ENCODE measurements around the gene KCNQ4. TPM values are rescaled to one million over a fixed set of nuclear protein-coding genes. Genes with fewer than 3 reads are reported as not detected.

Gene KCNQ4
- total RNA-seq, 1 experiment from 2014 or later: 0.12 TPM

DNA sequence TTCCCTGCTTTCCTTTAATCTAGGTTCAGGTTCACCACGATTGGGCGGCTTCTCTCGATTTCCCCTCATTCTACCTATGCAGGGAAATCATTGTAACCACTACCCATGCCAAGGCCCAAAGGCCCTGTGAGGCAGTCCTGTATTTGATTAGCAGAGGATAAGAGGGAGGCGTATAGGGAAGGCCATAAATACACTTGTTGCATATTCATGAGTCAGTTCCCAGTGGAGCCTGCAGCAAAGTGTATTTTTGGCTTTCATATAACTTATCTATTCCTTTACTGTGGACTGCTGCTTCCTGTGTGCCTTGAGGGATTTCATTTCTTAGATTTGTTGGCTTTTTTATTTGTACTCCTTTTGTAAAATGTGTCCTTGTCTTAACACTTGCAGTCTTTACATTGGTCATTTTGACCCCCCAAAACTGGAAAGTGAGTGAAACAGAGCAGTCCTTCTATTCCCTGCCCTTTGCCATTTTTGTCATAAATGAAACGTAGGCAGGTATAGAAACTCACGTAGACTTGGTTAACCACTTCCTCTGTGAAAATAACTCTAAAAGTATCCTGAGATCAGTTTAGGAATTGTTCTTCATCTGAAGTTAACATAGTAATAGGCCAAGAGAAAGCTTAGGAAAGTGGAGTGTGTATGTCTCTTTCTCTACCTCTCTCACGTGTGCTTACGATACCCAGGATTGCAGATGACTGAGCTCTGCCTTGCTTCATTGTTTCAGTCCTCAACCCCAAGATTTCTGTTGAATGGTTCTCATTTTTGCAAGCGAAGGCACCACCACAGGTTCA is 19.6 kb upstream of the KCNQ4 start:
- no peak overlapping the region for H3K27ac ChIP-seq
- H3K27me3 ChIP-seq: no peaks in the 10 kb centered on the region
- no peak for DNase-seq
- peaks cover 45% of the 10 kb centered on the region for H3K36me3 ChIP-seq
- H3K9me3 ChIP-seq (replicated peaks): no peaks in the 10 kb centered on the region
- H3K4me1 ChIP-seq: no peaks in the 10 kb centered on the region
- no peak overlapping the region for H3K4me3 ChIP-seq

DNA sequence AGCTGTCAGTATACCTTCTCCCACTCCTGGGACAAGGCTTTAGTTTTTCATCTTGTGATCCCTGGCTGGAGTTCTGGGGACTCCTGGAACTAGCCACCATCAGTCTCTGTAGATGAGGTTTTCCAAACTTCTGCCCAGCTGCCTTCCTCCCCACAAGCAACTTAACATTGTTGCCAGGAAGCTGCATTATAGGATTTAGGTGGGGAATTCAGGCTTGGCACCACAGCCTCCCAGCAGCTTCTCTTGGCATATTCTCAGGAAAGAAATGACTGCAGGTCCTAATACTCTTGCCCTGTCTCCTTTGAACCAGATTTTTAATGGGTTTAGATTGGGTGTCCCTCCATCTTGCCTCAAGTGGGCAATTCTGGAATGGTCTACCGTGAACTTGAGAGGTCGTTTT is 18.6 kb upstream of the KCNQ4 start:
- DNase-seq: no peak
- Histone ChIP-seq H3K36me3 (peaks cover 45% of the 10 kb centered on the region), H3K4me3 (no peak overlapping the region), H3K27me3 (no peaks in the 10 kb centered on the region), H3K27ac (no peak overlapping the region), H3K4me1 (no peaks in the 10 kb centered on the region), H3K9me3 (replicated peaks) (no peaks in the 10 kb centered on the region)

DNA sequence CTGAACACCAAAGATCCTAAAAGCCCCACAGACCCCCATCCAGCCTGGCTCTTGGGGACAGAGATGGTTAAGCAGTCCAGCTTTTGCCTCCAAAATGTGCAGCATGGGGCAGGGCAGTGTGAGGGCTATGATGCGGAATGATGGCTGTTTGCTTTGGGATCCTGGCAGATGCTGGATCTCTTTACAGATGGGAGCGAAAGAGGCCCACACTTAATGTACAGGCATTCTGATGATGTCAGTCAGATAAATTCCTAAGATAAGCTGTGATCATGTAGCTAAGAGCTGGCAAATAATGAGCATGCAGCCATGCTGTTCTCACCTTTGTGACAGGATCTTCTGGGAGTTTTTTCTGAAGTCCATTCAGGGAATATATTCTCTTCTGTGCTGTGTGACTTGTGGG is 17.6 kb upstream of the KCNQ4 start:
- Histone ChIP-seq H3K27me3 (no peaks in the 10 kb centered on the region), H3K4me3 (no peak overlapping the region), H3K36me3 (peaks cover 50% of the 10 kb centered on the region), H3K27ac (no peak overlapping the region), H3K9me3 (replicated peaks) (no peaks in the 10 kb centered on the region), H3K4me1 (no peaks in the 10 kb centered on the region)
- DNase-seq: no peak

DNA sequence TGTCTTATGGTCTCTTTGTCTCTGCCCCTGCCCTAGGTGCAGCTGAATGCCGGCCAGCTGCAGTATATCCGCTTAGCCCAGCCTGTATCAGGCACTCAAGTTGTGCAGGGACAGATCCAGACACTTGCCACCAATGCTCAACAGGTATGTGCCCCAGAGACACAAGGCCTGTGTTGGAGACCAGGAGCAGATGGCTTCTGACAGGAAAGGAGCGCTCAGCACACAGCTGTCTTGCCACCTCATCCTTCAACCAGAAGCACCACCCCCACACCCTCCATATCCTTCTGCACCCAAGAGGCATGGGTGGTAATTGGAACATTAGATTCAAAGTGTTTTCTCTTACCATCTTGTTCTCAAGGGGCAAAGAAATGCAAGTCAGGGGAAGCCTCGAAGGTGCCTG is 17.0 kb upstream of the KCNQ4 start:
- Histone ChIP-seq H3K27me3 (no peaks in the 10 kb centered on the region), H3K36me3 (peaks cover 46% of the 10 kb centered on the region)

DNA sequence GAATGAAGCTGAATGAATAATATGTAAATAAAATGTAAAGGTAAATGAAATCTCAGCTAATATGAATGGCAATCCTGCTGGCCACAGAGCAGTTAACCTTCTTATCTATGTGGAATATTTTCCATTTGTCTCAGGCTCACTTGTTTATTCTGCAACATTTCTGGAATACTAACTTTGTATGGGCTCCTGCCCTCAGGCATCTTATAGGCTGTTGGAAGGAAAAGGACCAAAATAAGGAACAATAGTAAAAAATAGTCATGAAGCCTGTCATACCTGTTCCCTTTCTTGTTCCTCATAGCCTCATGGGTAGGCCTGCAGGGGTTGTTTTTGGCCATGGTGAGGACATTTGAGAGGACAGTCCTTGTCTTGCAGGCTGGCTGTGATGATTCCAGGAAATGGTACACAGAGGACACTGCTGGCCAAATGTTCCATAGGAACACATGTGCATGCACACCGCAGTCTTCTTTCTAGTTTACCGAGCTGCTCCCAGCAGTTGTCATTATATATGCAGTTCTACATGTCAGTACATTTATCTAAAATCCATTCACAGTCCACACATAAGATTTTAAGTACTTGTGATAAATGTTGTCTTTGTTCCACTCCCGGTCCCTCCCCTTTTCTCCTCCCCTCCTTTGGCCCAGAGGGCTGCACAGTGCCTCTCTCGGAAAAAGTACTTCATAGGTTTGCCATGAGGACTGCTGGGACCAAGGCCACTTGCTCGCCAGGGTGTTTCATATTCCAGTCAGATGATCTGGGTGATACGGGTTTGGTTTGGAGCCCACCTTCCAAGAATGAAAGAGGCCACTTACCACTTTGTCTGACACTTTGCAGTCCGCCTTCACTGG is 15.2 kb upstream of the KCNQ4 start:
- H3K4me1 ChIP-seq: no peaks in the 10 kb centered on the region
- H3K9me3 ChIP-seq (replicated peaks): no peaks in the 10 kb centered on the region
- peaks cover 40% of the 10 kb centered on the region for H3K36me3 ChIP-seq
- no peak overlapping the region for H3K4me3 ChIP-seq
- DNase-seq: no peak
- no peaks in the 10 kb centered on the region for H3K27me3 ChIP-seq
- no peak overlapping the region for H3K27ac ChIP-seq

More for the DNA sequence above, 17.0 kb upstream of the KCNQ4 start:
- Histone ChIP-seq H3K4me3 (no peak overlapping the region), H3K27ac (no peak overlapping the region), H3K9me3 (replicated peaks) (no peaks in the 10 kb centered on the region), H3K4me1 (no peaks in the 10 kb centered on the region)
- DNase-seq: no peak

DNA sequence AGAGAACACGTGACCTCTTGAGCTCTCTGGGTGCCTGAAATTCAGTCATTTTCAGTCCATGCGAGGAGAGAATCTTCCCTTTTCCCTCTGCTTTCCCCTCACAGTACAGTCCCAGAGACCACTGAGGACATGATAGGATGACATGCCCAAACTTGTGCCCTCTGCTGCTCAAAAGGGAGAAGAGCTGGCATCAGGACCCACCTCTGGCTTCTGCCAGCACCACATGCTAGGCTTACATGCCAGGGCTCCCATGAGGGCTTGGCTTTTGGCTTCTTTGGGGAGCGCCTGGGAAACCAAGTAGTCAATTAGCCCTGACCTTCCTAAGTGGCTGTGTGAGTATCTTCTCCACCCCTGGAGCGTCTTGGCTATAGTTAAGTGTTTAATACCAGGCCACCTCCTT is 13.8 kb upstream of the KCNQ4 start:
- Histone ChIP-seq H3K27me3 (no peaks in the 10 kb centered on the region), H3K27ac (no peak overlapping the region), H3K4me3 (no peak overlapping the region), H3K9me3 (replicated peaks) (no peaks in the 10 kb centered on the region), H3K4me1 (no peaks in the 10 kb centered on the region), H3K36me3 (peaks cover 30% of the 10 kb centered on the region)
- no peak for DNase-seq

DNA sequence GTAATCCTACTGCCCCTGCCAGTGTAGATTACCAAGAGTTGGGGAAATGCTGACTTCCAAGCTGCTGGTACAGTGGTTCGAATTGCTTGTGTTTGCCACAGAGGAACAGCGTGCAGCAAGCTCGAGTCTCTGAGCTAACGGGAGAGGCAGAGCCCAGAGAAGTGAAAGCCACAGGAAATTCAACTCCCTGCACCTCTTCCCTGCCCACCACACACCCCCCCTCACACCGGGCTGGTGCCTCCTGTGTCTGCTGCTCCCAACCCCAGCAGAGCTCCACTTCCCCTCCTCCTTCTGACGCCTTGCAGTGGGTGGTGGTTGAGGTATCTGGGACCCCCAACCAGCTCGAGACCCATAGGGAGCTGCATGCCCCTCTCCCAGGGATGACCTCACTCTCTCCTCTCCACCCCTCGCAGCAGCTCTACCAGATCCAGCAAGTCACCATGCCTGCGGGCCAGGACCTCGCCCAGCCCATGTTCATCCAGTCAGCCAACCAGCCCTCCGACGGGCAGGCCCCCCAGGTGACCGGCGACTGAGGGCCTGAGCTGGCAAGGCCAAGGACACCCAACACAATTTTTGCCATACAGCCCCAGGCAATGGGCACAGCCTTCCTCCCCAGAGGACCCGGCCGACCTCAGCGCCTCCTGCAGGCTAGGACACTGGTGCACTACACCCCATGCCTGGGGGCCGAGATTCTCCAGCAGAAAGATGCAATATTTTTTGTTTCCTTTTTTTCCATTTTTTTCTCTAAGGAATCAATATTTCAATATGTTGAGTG is 13.1 kb upstream of the KCNQ4 start:
- no peak overlapping the region for H3K4me3 ChIP-seq
- no peaks in the 10 kb centered on the region for H3K27me3 ChIP-seq
- H3K4me1 ChIP-seq: no peaks in the 10 kb centered on the region
- H3K9me3 ChIP-seq (replicated peaks): no peaks in the 10 kb centered on the region
- H3K27ac ChIP-seq: no peak overlapping the region
- peaks cover 30% of the 10 kb centered on the region for H3K36me3 ChIP-seq
- no peak for DNase-seq

DNA sequence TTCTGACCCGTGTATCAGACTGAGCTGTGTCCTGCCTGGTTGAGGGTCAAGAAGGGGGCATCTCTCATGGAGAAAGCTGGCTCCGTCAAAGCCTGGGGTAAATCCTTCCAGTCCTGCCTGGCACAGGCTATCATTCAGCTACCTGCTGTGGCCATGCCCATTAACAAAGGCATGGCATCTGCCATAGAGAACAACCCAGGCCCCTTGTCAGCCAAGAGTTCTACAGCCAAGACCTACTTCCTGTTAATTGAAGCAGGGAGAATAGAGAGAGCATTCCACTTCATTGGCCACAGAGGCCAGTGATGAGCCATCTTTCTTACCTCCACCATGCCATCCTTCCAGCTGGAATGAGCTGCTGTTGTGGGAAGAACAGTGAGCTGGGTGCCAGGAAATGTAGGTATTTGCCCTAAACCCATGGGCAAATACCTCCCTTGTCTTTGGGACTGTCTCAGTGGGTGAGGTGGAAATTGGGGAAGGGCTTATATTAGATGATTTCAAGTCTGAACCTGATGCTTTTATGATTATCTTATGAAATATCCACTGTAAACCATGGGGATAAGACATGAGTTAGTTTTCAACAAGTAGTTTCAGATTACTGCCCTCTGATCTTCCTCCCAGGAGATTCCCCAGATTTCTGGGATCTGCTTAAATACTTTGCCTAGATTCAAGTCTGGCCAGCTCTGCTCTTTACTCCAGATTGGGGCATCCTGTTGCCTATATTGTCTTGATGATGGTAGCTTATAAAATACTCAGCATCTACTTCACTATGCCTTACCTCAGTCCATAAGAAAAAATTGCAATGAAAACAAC is 11.2 kb upstream of the KCNQ4 start:
- no peak for DNase-seq
- no peaks in the 10 kb centered on the region for H3K27me3 ChIP-seq
- no peak overlapping the region for H3K4me3 ChIP-seq
- H3K4me1 ChIP-seq: no peaks in the 10 kb centered on the region
- peaks cover 22% of the 10 kb centered on the region for H3K36me3 ChIP-seq
- peaks cover 7% of the 10 kb centered on the region; the same call in 1 of the 2 replicates for H3K9me3 ChIP-seq (replicated peaks)
- H3K27ac ChIP-seq: no peak overlapping the region

DNA sequence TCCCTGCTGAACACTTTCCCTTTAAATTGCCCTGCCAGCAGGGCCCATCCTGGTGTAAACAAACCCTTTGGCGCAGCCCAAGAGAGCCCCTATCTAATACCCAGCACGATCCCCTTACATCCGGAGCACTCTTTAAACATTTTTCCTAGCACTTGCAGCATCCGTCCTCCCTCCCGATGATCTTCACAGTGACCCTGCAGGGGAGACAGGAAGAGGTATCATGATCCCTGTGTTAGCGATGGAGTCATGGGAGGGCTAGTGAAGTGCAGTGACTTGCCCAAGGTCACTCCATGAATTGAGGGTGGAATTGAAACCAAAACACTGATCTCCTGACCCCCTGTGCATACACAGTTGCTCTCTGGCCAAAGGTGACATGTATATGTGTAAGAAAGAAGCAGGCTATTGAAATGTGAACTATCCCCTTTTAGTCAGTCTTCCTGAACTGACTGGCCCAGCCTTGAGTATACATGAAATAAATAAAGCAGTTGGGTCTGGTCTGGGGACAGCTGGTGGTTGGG is 9.8 kb upstream of the KCNQ4 start:
- no peak for DNase-seq
- H3K36me3 ChIP-seq: peaks cover 8% of the 10 kb centered on the region
- no peak overlapping the region for H3K27ac ChIP-seq
- no peaks in the 10 kb centered on the region for H3K4me1 ChIP-seq
- H3K9me3 ChIP-seq (replicated peaks): peaks cover 9% of the 10 kb centered on the region; the same call in 1 of the 2 replicates
- no peak overlapping the region for H3K4me3 ChIP-seq
- H3K27me3 ChIP-seq: no peaks in the 10 kb centered on the region

DNA sequence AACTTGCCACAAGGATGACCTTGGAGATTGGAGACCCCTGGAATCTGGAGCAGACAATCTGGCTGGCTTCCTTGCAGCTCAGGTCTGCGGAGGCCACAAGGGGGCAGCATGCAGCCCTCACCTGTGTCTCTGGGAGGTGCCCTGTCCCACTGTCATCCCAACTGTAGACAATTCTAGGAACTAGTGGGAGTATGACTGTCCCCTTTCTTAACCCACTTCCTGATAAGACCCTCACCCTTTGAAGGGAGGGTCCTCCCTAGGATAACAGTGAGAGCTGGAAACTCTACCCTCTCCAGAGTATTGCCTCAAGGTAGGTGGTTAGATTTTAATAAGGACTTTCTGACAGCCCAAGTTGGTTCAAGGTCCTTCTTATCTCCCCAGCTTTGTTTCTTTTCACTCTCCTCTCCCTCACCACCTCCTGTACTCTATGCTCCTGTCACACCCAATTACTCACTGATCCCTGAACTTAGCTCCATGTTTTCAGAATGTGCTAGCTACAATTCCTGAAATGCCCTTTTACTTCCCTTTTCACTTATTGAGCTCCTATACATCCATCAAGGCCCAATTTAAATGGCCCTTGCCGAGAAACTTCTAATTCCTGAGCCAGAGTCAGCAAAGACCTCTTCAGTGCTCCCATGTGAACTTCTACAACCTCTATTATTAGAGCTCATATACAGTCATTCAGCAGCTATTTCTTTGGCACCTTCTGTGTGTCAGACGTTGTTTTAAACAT is 9.2 kb upstream of the KCNQ4 start:
- H3K4me1 ChIP-seq: no peaks in the 10 kb centered on the region
- peak; percentile 50 to 73 for DNase-seq
- H3K4me3 ChIP-seq: no peak overlapping the region
- H3K36me3 ChIP-seq: peaks cover 8% of the 10 kb centered on the region; the same call in 1 of the 2 replicates
- H3K27me3 ChIP-seq: no peaks in the 10 kb centered on the region
- H3K9me3 ChIP-seq (replicated peaks): peaks cover 9% of the 10 kb centered on the region; the same call in 1 of the 2 replicates
- H3K27ac ChIP-seq: no peak overlapping the region

DNA sequence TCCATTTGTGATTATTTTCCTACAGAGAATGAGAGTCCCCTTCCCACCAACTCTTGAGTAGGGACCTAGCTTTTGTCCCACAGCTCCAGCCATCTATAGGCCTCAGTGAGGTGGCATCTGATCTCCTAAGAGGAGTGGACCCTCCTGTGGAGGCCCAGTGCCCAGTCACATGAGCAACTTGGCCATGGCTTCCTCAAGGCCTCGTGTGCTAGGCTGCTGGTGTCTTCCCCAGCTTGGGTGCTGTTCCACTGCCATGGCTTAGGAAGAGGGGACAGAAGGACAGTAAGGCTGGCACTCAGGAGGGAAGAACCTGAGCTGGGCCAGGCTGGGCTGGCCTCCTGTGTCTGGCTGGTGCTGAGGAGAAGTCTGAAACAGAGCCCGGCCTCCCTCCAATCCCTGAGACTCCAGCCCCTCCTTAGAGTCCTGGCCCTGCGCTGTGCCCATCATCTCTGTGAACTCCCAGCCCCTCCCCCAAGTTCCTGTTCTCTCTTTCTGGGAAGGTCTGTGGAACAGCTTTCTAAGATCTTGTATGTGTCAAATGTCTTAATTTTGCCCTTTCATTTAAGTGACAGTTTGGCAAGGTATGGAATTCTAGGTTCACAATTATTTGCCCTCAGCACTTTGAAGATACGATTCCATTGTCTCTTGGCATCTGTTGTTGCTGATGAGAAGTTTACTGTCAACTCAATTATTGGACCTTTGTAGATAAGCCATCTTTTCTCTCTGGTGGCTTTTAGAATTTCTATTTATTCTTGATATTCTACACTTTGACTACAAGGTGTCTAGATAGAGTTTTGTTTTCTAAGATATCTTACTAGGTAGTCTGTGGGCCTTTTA is 7.1 kb upstream of the KCNQ4 start:
- no peak overlapping the region for H3K4me3 ChIP-seq
- peaks cover 9% of the 10 kb centered on the region; the same call in 1 of the 2 replicates for H3K9me3 ChIP-seq (replicated peaks)
- H3K36me3 ChIP-seq: peaks cover 2% of the 10 kb centered on the region; the same call in 1 of the 2 replicates
- no peak overlapping the region for H3K27ac ChIP-seq
- no peaks in the 10 kb centered on the region for H3K27me3 ChIP-seq
- H3K4me1 ChIP-seq: peaks cover 11% of the 10 kb centered on the region
- DNase-seq: no peak

DNA sequence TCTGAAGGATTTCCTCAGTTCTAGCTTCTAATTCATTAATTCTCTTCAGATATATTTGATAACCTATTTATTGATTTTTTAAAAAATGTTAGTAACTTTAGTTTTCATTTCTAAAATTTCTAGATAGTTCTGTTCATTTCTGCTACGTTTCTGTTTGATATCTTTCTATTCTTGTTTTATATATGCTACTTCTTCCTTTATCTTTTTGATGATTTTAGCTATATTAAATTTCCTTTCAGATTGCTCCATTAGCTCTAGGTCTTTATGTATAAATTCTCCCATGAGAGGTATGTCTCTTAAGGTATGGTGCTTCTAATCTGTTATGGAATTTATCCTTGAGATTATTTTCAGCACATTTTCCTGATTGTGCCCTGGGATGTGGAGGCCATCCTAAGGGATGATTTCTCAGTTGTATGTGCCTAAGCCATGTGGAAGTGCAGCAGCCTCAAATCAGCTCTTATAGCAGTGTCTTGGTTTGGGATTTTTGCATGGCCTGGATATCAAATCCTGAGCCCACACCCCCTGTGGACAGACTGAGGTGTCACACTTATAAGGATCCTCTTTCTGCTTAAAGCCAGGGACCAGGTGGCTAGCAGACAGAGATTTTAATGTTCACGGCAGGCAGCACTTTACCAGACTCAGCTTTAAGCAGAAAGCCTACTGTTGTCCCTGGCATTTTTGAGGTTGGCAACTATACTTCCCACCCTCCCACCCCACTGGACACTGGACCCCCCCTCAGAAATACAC is 6.2 kb upstream of the KCNQ4 start:
- DNase-seq: no peak
- Histone ChIP-seq H3K4me3 (no peak overlapping the region), H3K27me3 (no peaks in the 10 kb centered on the region), H3K4me1 (peaks cover 20% of the 10 kb centered on the region), H3K36me3 (peaks cover 2% of the 10 kb centered on the region; the same call in 1 of the 2 replicates), H3K9me3 (replicated peaks) (peaks cover 9% of the 10 kb centered on the region; the same call in 1 of the 2 replicates), H3K27ac (no peak overlapping the region)

All from SJCRH30 (cell line).